ENCODE measurements around the gene PRPF8.

DNA sequence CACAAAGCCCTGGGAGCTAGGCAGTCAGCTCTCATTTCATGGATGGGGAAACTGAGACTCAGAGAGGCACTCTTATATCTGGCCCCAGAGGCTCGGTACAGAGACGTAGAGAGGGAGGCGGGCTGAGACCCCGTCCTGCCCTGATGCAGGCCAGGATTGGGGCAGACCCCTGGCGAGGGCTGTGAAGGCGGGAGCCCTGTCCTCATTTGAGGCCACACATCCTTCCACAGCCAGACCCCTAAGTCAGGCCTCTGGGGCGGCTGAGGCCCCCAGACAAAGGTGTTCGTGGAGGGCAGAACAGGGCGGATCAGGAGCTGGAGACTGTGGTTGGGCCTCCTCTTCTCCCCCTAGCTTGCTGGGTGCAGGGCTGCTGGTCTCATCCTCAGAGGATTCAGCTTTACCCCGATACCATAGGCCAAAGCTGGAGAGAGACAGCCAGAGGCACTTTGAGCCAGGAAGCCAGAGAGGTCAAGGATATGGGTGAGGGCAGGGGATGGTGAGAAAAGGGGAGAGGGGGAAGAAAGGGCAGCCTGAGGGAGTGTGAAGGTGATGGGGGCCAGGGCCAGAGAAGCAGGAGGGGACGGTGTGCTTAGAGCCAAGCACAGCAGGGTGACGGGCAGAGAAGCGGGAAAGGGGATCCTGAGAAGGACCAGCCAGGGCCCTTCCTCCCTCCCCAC, 38.3 kb downstream of the PRPF8 start:
- no peak for TF ChIP-seq GATA3 (IDR thresholded peaks at IDR 0.05; ENCODE audit: low read depth, low read length)
- TF ChIP-seq GATA2 (IDR thresholded peaks at IDR 0.05; ENCODE audit: low read depth, low read length) = no peak

Measured in SH-SY5Y (cell line).